ENCODE data around the gene LRFN5.

The LRFN5 gene

GRCh38 chr14:41608681-41609390, 2.2 kb downstream of the LRFN5 start:
- peaks cover 43 to 95% (median 55%) of the 10 kb centered on the region in 5 experiments for H3K27me3 ChIP-seq (replicated peaks in 2 of 5; ENCODE audit: control insufficient read depth in 4 of 5, insufficient read depth in 5 of 5, low read length in 4 of 5)
- no peak overlapping the region for H3K4me3 ChIP-seq (ENCODE audit: control insufficient read depth in 1 of 7, extremely low read depth in 1 of 7, insufficient read depth in 4 of 7, low read depth in 2 of 7, low read length in 6 of 7)
- H3K36me3 ChIP-seq (ENCODE audit: control insufficient read depth in 4 of 4, insufficient read depth in 4 of 4, low read length in 3 of 4): no peaks in the 10 kb centered on the region
- 16% methylated on average over 2 of the region's 15 CpGs for WGBS (ENCODE audit: insufficient coverage)
- H3K9me3 ChIP-seq (ENCODE audit: control extremely low read depth in 1 of 5, control insufficient read depth in 4 of 5, insufficient read depth in 2 of 5, low read depth in 1 of 5, low read length in 4 of 5): peaks cover 0 to 1% (median 0%) of the 10 kb centered on the region in 5 experiments
- ChIA-PET CTCF (interaction anchor here (1.2 kb wide), 1 partner anchor 8 kb away, joined by 3 read pairs; no protein-coding TSS in a partner anchor), POLR2A (no interaction called here)
- H3K27ac ChIP-seq (ENCODE audit: insufficient read depth in 1 of 2, low read depth in 1 of 2, low read length in 2 of 2, poor library complexity in 1 of 2, severe bottlenecking in 2 of 2): no peak overlapping the region
- DNase-seq: no peak
- peaks cover 4 to 41% (median 29%) of the 10 kb centered on the region in 4 experiments for H3K4me1 ChIP-seq (ENCODE audit: control extremely low read depth in 1 of 4, control insufficient read depth in 4 of 4, insufficient read depth in 4 of 4, low read length in 3 of 4)

- H3K4me1 ChIP-seq (ENCODE audit: control extremely low read depth in 1 of 4, control insufficient read depth in 4 of 4, insufficient read depth in 4 of 4, low read length in 3 of 4): peaks cover 4 to 41% (median 29%) of the 10 kb centered on the region in 4 experiments
- no peak overlapping the region for H3K27ac ChIP-seq (ENCODE audit: insufficient read depth in 1 of 2, low read depth in 1 of 2, low read length in 2 of 2, poor library complexity in 1 of 2, severe bottlenecking in 2 of 2)
- H3K9me3 ChIP-seq (ENCODE audit: control extremely low read depth in 1 of 5, control insufficient read depth in 4 of 5, insufficient read depth in 2 of 5, low read depth in 1 of 5, low read length in 4 of 5): peaks cover 0 to 1% (median 0%) of the 10 kb centered on the region in 5 experiments
- H3K36me3 ChIP-seq (ENCODE audit: control insufficient read depth in 4 of 4, insufficient read depth in 4 of 4, low read length in 3 of 4): no peaks in the 10 kb centered on the region
- WGBS (ENCODE audit: insufficient coverage): 0% methylated on average over 21 of the region's 24 CpGs
- DNase-seq: peak in 2 of 3 donors; percentile 55 to 61
- CTCF ChIA-PET: interaction anchor here (1.2 kb wide), 1 partner anchor 9 kb away, joined by 3 read pairs; no protein-coding TSS in a partner anchor
- H3K27me3 ChIP-seq (replicated peaks in 2 of 5; ENCODE audit: control insufficient read depth in 4 of 5, insufficient read depth in 5 of 5, low read length in 4 of 5): peaks cover 37 to 89% (median 48%) of the 10 kb centered on the region in 5 experiments
- H3K4me3 ChIP-seq (ENCODE audit: control insufficient read depth in 1 of 7, extremely low read depth in 1 of 7, insufficient read depth in 4 of 7, low read depth in 2 of 7, low read length in 6 of 7): peak overlapping the region in 2 of 7 experiments; percentile 2 to 19
- POLR2A ChIA-PET: no interaction called here
These were observed 3.1 kb downstream of the LRFN5 start for GRCh38 chr14:41609704-41610183.

DNA sequence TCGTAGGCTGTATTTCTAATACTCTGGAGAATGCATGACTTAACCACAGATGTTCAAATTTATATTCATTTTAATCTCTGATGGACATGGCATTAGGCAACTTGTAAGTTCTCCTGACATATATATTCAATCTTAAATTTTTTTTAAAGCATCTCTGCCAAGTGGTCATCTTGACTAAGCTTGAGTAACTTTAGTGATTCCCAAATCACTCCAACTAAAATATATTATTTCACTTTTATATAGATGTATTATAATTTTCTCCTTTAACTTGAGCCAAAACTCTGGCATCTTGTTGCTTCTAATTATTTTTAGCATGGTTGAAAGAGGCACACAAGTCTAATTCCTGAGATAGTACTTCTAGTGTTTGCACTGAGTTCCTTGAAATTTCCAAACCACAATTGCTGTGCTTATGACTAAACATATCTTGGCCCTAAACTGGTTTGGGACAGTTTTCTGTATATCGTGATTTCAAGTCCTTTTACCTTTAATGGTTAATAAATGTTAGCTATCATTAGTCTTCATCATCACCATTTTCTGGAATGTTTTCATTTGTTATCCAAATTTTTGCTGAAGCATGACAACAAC, 8.4 kb downstream of the LRFN5 start:
- H3K9me3 ChIP-seq (ENCODE audit: control extremely low read depth in 1 of 5, control insufficient read depth in 4 of 5, insufficient read depth in 2 of 5, low read depth in 1 of 5, low read length in 4 of 5): peaks cover 0 to 1% (median 0%) of the 10 kb centered on the region in 5 experiments
- H3K27ac ChIP-seq (ENCODE audit: insufficient read depth in 1 of 2, low read depth in 1 of 2, low read length in 2 of 2, poor library complexity in 1 of 2, severe bottlenecking in 2 of 2): no peak overlapping the region
- peaks cover 2 to 58% (median 8%) of the 10 kb centered on the region in 5 experiments for H3K27me3 ChIP-seq (replicated peaks in 2 of 5; ENCODE audit: control insufficient read depth in 4 of 5, insufficient read depth in 5 of 5, low read length in 4 of 5)
- DNase-seq: no peak
- WGBS (ENCODE audit: insufficient coverage): no CpG with 5 or more reads among the region's 2 CpGs
- H3K4me3 ChIP-seq (ENCODE audit: control insufficient read depth in 1 of 7, extremely low read depth in 1 of 7, insufficient read depth in 4 of 7, low read depth in 2 of 7, low read length in 6 of 7): no peak overlapping the region
- ChIA-PET POLR2A (no interaction called here), CTCF (no interaction called here)
- peaks cover 0 to under 1% (median 0%) of the 10 kb centered on the region in 4 experiments for H3K4me1 ChIP-seq (ENCODE audit: control extremely low read depth in 1 of 4, control insufficient read depth in 4 of 4, insufficient read depth in 4 of 4, low read length in 3 of 4)
- H3K36me3 ChIP-seq (ENCODE audit: control insufficient read depth in 4 of 4, insufficient read depth in 4 of 4, low read length in 3 of 4): no peaks in the 10 kb centered on the region

GRCh38 chr14:41623736-41624135, 17.1 kb downstream of the LRFN5 start:
- Histone ChIP-seq H3K36me3 (ENCODE audit: control insufficient read depth in 4 of 4, insufficient read depth in 4 of 4, low read length in 3 of 4) (no peaks in the 10 kb centered on the region), H3K4me3 (ENCODE audit: control insufficient read depth in 1 of 7, extremely low read depth in 1 of 7, insufficient read depth in 4 of 7, low read depth in 2 of 7, low read length in 6 of 7) (no peak overlapping the region), H3K9me3 (ENCODE audit: control extremely low read depth in 1 of 5, control insufficient read depth in 4 of 5, insufficient read depth in 2 of 5, low read depth in 1 of 5, low read length in 4 of 5) (no peaks in the 10 kb centered on the region), H3K27me3 (replicated peaks in 2 of 5; ENCODE audit: control insufficient read depth in 4 of 5, insufficient read depth in 5 of 5, low read length in 4 of 5) (peaks cover 0 to 11% (median 4%) of the 10 kb centered on the region in 5 experiments), H3K27ac (ENCODE audit: insufficient read depth in 1 of 2, low read depth in 1 of 2, low read length in 2 of 2, poor library complexity in 1 of 2, severe bottlenecking in 2 of 2) (no peak overlapping the region), H3K4me1 (ENCODE audit: control extremely low read depth in 1 of 4, control insufficient read depth in 4 of 4, insufficient read depth in 4 of 4, low read length in 3 of 4) (peaks cover 0 to 6% (median 2%) of the 10 kb centered on the region in 4 experiments)
- POLR2A ChIA-PET: no interaction called here
- WGBS (ENCODE audit: insufficient coverage): no CpG with 5 or more reads among the region's 1 CpG
- peak in 1 of 3 donors; percentile 17 for DNase-seq
- CTCF ChIA-PET: interaction anchor here (0.9 to 1.6 kb wide), 2 partner anchors 18 to 23 kb away, joined by 3 read pairs; no protein-coding TSS in a partner anchor

GRCh38 chr14:41629876-41630275, 23.2 kb downstream of the LRFN5 start:
- POLR2A ChIA-PET: no interaction called here
- Histone ChIP-seq H3K27ac (ENCODE audit: insufficient read depth in 1 of 2, low read depth in 1 of 2, low read length in 2 of 2, poor library complexity in 1 of 2, severe bottlenecking in 2 of 2) (no peak overlapping the region), H3K4me1 (ENCODE audit: control extremely low read depth in 1 of 4, control insufficient read depth in 4 of 4, insufficient read depth in 4 of 4, low read length in 3 of 4) (no peaks in the 10 kb centered on the region), H3K27me3 (replicated peaks in 2 of 5; ENCODE audit: control insufficient read depth in 4 of 5, insufficient read depth in 5 of 5, low read length in 4 of 5) (peaks cover 0 to 10% (median 3%) of the 10 kb centered on the region in 5 experiments), H3K4me3 (ENCODE audit: control insufficient read depth in 1 of 7, extremely low read depth in 1 of 7, insufficient read depth in 4 of 7, low read depth in 2 of 7, low read length in 6 of 7) (no peak overlapping the region), H3K36me3 (ENCODE audit: control insufficient read depth in 4 of 4, insufficient read depth in 4 of 4, low read length in 3 of 4) (no peaks in the 10 kb centered on the region), H3K9me3 (ENCODE audit: control extremely low read depth in 1 of 5, control insufficient read depth in 4 of 5, insufficient read depth in 2 of 5, low read depth in 1 of 5, low read length in 4 of 5) (no peaks in the 10 kb centered on the region)
- CTCF ChIA-PET: interaction anchor here (1.0 kb wide), 1 partner anchor 25 kb away, joined by 3 read pairs; no protein-coding TSS in a partner anchor
- no CpG with 5 or more reads among the region's 1 CpG for WGBS (ENCODE audit: insufficient coverage)
- DNase-seq: no peak

GRCh38 chr14:41634286-41634685, 27.6 kb downstream of the LRFN5 start:
- ChIA-PET CTCF (interaction anchor here (0.9 to 1.0 kb wide), 2 partner anchors 9 to 34 kb away, joined by 3 read pairs; no protein-coding TSS in a partner anchor), POLR2A (no interaction called here)
- no peaks in the 10 kb centered on the region for H3K9me3 ChIP-seq (ENCODE audit: control extremely low read depth in 1 of 5, control insufficient read depth in 4 of 5, insufficient read depth in 2 of 5, low read depth in 1 of 5, low read length in 4 of 5)
- no peaks in the 10 kb centered on the region for H3K4me1 ChIP-seq (ENCODE audit: control extremely low read depth in 1 of 4, control insufficient read depth in 4 of 4, insufficient read depth in 4 of 4, low read length in 3 of 4)
- 100% methylated on average over 2 of the region's 3 CpGs for WGBS (ENCODE audit: insufficient coverage)
- peaks cover 0 to 6% (median 0%) of the 10 kb centered on the region in 5 experiments for H3K27me3 ChIP-seq (replicated peaks in 2 of 5; ENCODE audit: control insufficient read depth in 4 of 5, insufficient read depth in 5 of 5, low read length in 4 of 5)
- H3K4me3 ChIP-seq (ENCODE audit: control insufficient read depth in 1 of 7, extremely low read depth in 1 of 7, insufficient read depth in 4 of 7, low read depth in 2 of 7, low read length in 6 of 7): no peak overlapping the region
- DNase-seq: no peak
- H3K36me3 ChIP-seq (ENCODE audit: control insufficient read depth in 4 of 4, insufficient read depth in 4 of 4, low read length in 3 of 4): no peaks in the 10 kb centered on the region
- H3K27ac ChIP-seq (ENCODE audit: insufficient read depth in 1 of 2, low read depth in 1 of 2, low read length in 2 of 2, poor library complexity in 1 of 2, severe bottlenecking in 2 of 2): no peak overlapping the region

Data from common myeloid progenitor, CD34-positive (primary cell).